PC-3 (cell line): ENCODE data around the gene MEGF9. TPM values are rescaled to one million over a fixed set of nuclear protein-coding genes. Genes with fewer than 3 reads are reported as not detected.

ENCODE experiments used
- ATAC-seq: fragments of 200-7000 bp; cut with Tn5 transposase; 2 replicates; pipeline ENCODE4 v1.9.1; 2020; ENCODE audit warnings: mild to moderate bottlenecking, moderate library complexity
- BruUV-seq: library from RNA; stranded (reverse); fragments of 400-500 nt; replicated peaks from 2 replicates; lab custom pipeline; 2021; lab: Mats Ljungman, UMichigan
- CTCF ChIA-PET: fragments of 300-600 bp; sonication (Branson Sonifier 250); formaldehyde crosslinking; loops from one replicate; lab custom pipeline; 2022; ENCODE audit warnings: antibody characterized with exemption; lab: Charles Lee
- POLR2A ChIA-PET: fragments of 300-600 bp; sonication (Branson Sonifier 250); formaldehyde crosslinking; loops from one replicate; lab custom pipeline; 2022; ENCODE audit warnings: antibody characterized with exemption; ENCODE audit not compliant: unreplicated experiment; lab: Charles Lee
- DNase-seq: peaks from one replicate; pipeline ENCODE4 v3.0.0-alpha.2; 2015
- H2AFZ ChIP-seq: fragments of 300-600 bp; sonication (generic); 2 replicates; pipeline ENCODE4 v1.6.0; 2016; ENCODE audit warnings: antibody characterized with exemption, low read length
- H3F3A ChIP-seq: fragments of 300-600 bp; sonication (generic); one replicate; pipeline ENCODE4 v1.6.0; 2017; ENCODE audit warnings: antibody characterized with exemption, low read length, control low read depth, mild to moderate bottlenecking; ENCODE audit not compliant: unreplicated experiment
- H3K27ac ChIP-seq: fragments of 300-600 bp; sonication (generic); 2 replicates; pipeline ENCODE4 v1.5.1; 2016; ENCODE audit warnings: mild to moderate bottlenecking, low read length
- H3K27me3 ChIP-seq: fragments of 300-600 bp; sonication (generic); 2 replicates; pipeline ENCODE4 v1.6.1; 2016; ENCODE audit warnings: low read length, mixed read lengths
- H3K36me3 ChIP-seq: fragments of 300-600 bp; sonication (generic); 2 replicates; pipeline ENCODE4 v1.6.1; 2016; ENCODE audit warnings: low read depth, mixed run types, low read length, mixed read lengths
- H3K4me1 ChIP-seq: fragments of 300-600 bp; sonication (generic); 2 replicates; pipeline ENCODE4 v1.5.1; 2016; ENCODE audit warnings: low read length; ENCODE audit not compliant: insufficient read depth
- H3K4me2 ChIP-seq: fragments of 300-600 bp; sonication (generic); 2 replicates; pipeline ENCODE4 v1.6.0; 2016; ENCODE audit warnings: low read length
- H3K4me3 ChIP-seq: fragments of 300-600 bp; sonication (generic); 2 replicates; pipeline ENCODE4 v1.5.1; 2016; ENCODE audit warnings: mild to moderate bottlenecking, low read length, mixed read lengths
- H3K79me2 ChIP-seq: fragments of 300-600 bp; sonication (generic); 2 replicates; pipeline ENCODE4 v1.6.1; 2017; ENCODE audit warnings: low read length, mixed read lengths
- H3K9ac ChIP-seq: fragments of 300-600 bp; sonication (generic); 2 replicates; pipeline ENCODE4 v1.6.0; 2016; ENCODE audit warnings: mild to moderate bottlenecking, low read length
- H3K9me2 ChIP-seq: fragments of 300-600 bp; sonication (generic); replicated peaks from 2 replicates; pipeline ENCODE4 v1.6.1; 2016; ENCODE audit warnings: mixed run types, low read length, mixed read lengths
- H3K9me3 ChIP-seq: fragments of 300-600 bp; sonication (generic); 2 replicates; pipeline ENCODE4 v1.6.1; 2016; ENCODE audit warnings: low read length, mixed read lengths
- H4K20me1 ChIP-seq: fragments of 300-600 bp; sonication (generic); 2 replicates; pipeline ENCODE4 v1.6.1; 2016; ENCODE audit warnings: low read length, mixed read lengths
- EZH2 ChIP-seq: fragments of 300-600 bp; sonication (generic); IDR thresholded peaks from one replicate; pipeline ENCODE4 v1.6.1; 2017; ENCODE audit warnings: antibody characterized with exemption, mild to moderate bottlenecking, low read length; ENCODE audit not compliant: unreplicated experiment
- EZH2phosphoT487 ChIP-seq: fragments of 300-600 bp; sonication (generic); IDR thresholded peaks from 2 replicates; pipeline ENCODE4 v1.6.1; 2018; ENCODE audit warnings: mild to moderate bottlenecking, antibody characterized with exemption, low read length, borderline replicate concordance
- intact Hi-C: fragments of 100-400 bp; cut with micrococcal nuclease; formaldehyde crosslinking; loops from 2 replicates; pipeline ENCODE4 v1.9.0; 2023
- total RNA-seq: library from RNA; depleted of rRNA; stranded (reverse); fragments of >200 nt; gene quantifications from 2 replicates; pipeline ENCODE4 v1.2.3, GENCODE V29; 2014
- TF ChIP-seq, protein P1 (sequence below): fragments of 300-600 bp; sonication (generic); conservative IDR thresholded peaks from 2 replicates; pipeline ENCODE4 v1.5.1; 2017; ENCODE audit warnings: antibody characterized with exemption, low read depth, mild to moderate bottlenecking, low read length

The MEGF9 gene
- total RNA-seq, 1 experiment from 2014 or later = 2.6 TPM

DNA sequence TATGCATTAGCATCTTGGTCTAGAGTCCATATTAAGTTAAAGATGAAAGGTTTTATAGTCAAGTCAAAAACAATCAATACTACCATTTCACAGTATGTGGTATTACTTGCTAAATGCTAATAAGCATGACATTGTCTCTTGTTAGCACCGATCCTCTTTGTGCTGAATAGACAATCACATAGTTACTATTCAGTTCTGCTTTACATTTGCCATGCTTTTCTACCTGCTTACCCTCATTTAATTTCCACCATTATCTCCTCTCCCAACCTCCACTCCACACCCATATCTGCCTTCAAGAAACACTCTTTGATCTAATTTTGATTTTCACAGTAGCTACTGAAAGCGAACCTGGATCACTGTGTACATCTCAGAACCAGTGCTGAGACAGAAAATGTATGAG is 16.8 kb downstream of the MEGF9 start:
- no peaks in the 10 kb centered on the region for H3K79me2 ChIP-seq
- H3K27me3 ChIP-seq = no peaks in the 10 kb centered on the region
- no peaks in the 10 kb centered on the region for H4K20me1 ChIP-seq
- H3F3A ChIP-seq = no peaks in the 10 kb centered on the region
- H3K9ac ChIP-seq = no peak overlapping the region
- H3K9me2 ChIP-seq = no peaks in the 10 kb centered on the region
- TF ChIP-seq EZH2 = no peak
- TF ChIP-seq, protein P1, sequence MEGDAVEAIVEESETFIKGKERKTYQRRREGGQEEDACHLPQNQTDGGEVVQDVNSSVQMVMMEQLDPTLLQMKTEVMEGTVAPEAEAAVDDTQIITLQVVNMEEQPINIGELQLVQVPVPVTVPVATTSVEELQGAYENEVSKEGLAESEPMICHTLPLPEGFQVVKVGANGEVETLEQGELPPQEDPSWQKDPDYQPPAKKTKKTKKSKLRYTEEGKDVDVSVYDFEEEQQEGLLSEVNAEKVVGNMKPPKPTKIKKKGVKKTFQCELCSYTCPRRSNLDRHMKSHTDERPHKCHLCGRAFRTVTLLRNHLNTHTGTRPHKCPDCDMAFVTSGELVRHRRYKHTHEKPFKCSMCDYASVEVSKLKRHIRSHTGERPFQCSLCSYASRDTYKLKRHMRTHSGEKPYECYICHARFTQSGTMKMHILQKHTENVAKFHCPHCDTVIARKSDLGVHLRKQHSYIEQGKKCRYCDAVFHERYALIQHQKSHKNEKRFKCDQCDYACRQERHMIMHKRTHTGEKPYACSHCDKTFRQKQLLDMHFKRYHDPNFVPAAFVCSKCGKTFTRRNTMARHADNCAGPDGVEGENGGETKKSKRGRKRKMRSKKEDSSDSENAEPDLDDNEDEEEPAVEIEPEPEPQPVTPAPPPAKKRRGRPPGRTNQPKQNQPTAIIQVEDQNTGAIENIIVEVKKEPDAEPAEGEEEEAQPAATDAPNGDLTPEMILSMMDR = no peak
- TF ChIP-seq EZH2phosphoT487 = no peak
- no peak overlapping the region for H3K4me3 ChIP-seq
- ChIA-PET CTCF (no interaction called here), POLR2A (no interaction called here)
- H3K4me1 ChIP-seq = peaks cover 44% of the 10 kb centered on the region
- H3K4me2 ChIP-seq = no peak overlapping the region
- no TSS peak for BruUV-seq
- no peaks in the 10 kb centered on the region for H3K9me3 ChIP-seq
- no peak for DNase-seq
- H3K27ac ChIP-seq = peak overlapping the region; percentile 55
- no peak overlapping the region for H2AFZ ChIP-seq
- H3K36me3 ChIP-seq = no peaks in the 10 kb centered on the region
- intact Hi-C loops = no loop called here
- no peak for ATAC-seq

DNA sequence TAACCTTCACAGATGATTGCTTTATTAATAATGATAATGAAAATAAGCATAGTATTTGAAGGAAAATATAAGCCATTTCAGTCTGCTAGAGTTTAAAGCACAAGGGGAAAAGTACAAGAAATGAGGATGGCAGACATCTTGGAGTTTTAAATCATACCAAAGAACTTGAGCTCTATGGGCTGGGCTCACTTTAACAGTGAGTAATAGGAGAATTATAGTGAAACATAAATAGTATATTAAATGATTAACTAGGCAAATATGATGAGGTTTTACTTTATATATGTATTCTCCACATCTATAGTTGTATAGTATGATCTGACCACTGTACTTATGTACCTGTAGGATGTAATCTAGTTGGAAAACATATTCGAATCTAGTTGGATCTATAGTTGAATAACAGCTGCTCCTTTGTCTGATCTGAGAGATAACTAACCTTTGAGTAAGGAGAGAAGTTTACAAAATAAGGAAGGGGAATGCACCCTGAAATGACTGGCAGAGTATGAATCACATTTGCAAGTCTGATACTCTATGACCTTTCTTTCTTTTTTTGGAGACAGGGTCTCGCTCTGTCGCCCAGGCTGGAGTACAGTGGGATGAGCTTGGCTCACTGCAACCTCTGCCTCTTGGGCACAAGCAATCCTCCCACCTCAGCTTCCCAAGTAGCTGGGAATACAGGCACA is 17.6 kb downstream of the MEGF9 start:
- Histone ChIP-seq H3K4me2 (peak overlapping the region; percentile 45), H3K79me2 (no peaks in the 10 kb centered on the region), H3K4me1 (peaks cover 40% of the 10 kb centered on the region), H3K27me3 (no peaks in the 10 kb centered on the region), H3K4me3 (no peak overlapping the region), H3K9me2 (no peaks in the 10 kb centered on the region), H3K9me3 (no peaks in the 10 kb centered on the region), H3K36me3 (no peaks in the 10 kb centered on the region), H4K20me1 (no peaks in the 10 kb centered on the region), H3K27ac (peak overlapping the region; percentile 55), H3K9ac (no peak overlapping the region), H2AFZ (no peak overlapping the region), H3F3A (no peaks in the 10 kb centered on the region)
- ATAC-seq (peak; percentile 74), DNase-seq (peak; percentile 36)
- ChIA-PET CTCF (interaction anchor here (0.5 kb wide), 1 partner anchor 68 kb away, joined by 3 read pairs; no protein-coding TSS in a partner anchor), POLR2A (no interaction called here)
- TF ChIP-seq EZH2 (no peak), EZH2phosphoT487 (no peak)
- TF ChIP-seq, protein P1 = no peak
- no TSS peak for BruUV-seq
- intact Hi-C loops = no loop called here

DNA sequence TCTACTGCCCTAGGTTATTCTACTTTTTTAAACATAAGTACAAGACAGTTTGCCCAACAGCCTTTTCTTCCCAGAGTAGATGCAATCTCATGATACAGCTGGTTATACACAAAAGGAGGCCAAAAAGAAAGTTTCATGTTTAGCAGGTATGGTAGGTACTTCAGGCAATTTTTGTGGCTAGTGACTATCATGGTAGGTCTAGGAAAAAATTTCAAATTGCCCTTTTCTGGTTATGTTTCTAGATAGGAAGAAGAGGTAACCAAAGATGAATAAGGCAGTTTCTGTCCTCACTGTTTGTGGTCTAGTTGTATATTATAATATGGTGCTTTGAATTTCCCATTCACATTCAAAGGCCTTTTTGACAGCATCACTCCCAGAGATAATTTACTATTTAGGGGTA is 19.7 kb downstream of the MEGF9 start:
- Histone ChIP-seq H3K27ac (no peak overlapping the region), H3F3A (no peaks in the 10 kb centered on the region), H3K9me3 (no peaks in the 10 kb centered on the region), H3K9me2 (no peaks in the 10 kb centered on the region), H3K4me1 (peaks cover 32% of the 10 kb centered on the region), H3K36me3 (no peaks in the 10 kb centered on the region), H3K4me3 (no peak overlapping the region), H3K4me2 (no peak overlapping the region), H3K27me3 (no peaks in the 10 kb centered on the region), H4K20me1 (no peaks in the 10 kb centered on the region), H3K79me2 (no peaks in the 10 kb centered on the region), H2AFZ (no peak overlapping the region), H3K9ac (no peak overlapping the region)
- CTCF ChIA-PET = no interaction called here
- TF ChIP-seq EZH2 (no peak), EZH2phosphoT487 (no peak)
- TF ChIP-seq, protein P1 = no peak
- BruUV-seq = no TSS peak
- intact Hi-C loops = no loop called here
- DNase-seq (no peak), ATAC-seq (no peak)
- POLR2A ChIA-PET = no interaction called here
